Endodermal cell (in vitro differentiated cells): ENCODE results near the gene LEF1. TPM values are rescaled to one million over a fixed set of nuclear protein-coding genes. Genes with fewer than 3 reads are reported as not detected.

ENCODE experiments used
- DNase-seq: peaks from one replicate; pipeline ENCODE4 v3.0.0-alpha.2; 2017
- H3K27ac ChIP-seq: 2 replicates; pipeline ENCODE4 v1.5.1; 2013; ENCODE audit warnings: mild to moderate bottlenecking, low read depth, low read length, moderate library complexity
- H3K27me3 ChIP-seq: 2 replicates; pipeline ENCODE4 v1.6.1; 2013; ENCODE audit warnings: mild to moderate bottlenecking, low read length, moderate library complexity; ENCODE audit not compliant: insufficient read depth, control insufficient read depth, poor library complexity, severe bottlenecking
- H3K36me3 ChIP-seq: 2 replicates; pipeline ENCODE4 v1.7.0; 2013; ENCODE audit warnings: mild to moderate bottlenecking, low read length, moderate library complexity; ENCODE audit not compliant: control insufficient read depth, insufficient read depth
- H3K4me1 ChIP-seq: one replicate; pipeline ENCODE4 v1.7.0; 2013; ENCODE audit warnings: low read length; ENCODE audit not compliant: control insufficient read depth, insufficient read depth
- H3K4me3 ChIP-seq: 2 replicates; pipeline ENCODE4 v1.5.1; 2013; ENCODE audit warnings: mild to moderate bottlenecking, low read length, moderate library complexity
- H3K9ac ChIP-seq: 2 replicates; pipeline ENCODE4 v1.6.1; 2013; ENCODE audit warnings: mild to moderate bottlenecking, low read length, moderate library complexity; ENCODE audit not compliant: poor library complexity, severe bottlenecking; ENCODE audit errors: extremely low read depth
- H3K9me3 ChIP-seq: 2 replicates; pipeline ENCODE4 v1.6.1; 2013; ENCODE audit warnings: mild to moderate bottlenecking, low read length, moderate library complexity; ENCODE audit not compliant: control insufficient read depth
- H3K27ac Mint-ChIP-seq: 2 replicates; pipeline ENCODE4 v1.8.0; 2020; ENCODE audit warnings: mixed read lengths
- H3K27me3 Mint-ChIP-seq: 2 replicates; pipeline ENCODE4 v1.8.0; 2021; ENCODE audit warnings: mild to moderate bottlenecking, mixed read lengths; ENCODE audit not compliant: insufficient read depth
- H3K36me3 Mint-ChIP-seq: 2 replicates; pipeline ENCODE4 v1.8.0; 2020; ENCODE audit warnings: low read depth, mixed read lengths
- H3K4me1 Mint-ChIP-seq: 2 replicates; pipeline ENCODE4 v1.8.0; 2020; ENCODE audit warnings: mixed read lengths
- H3K4me3 Mint-ChIP-seq: 2 replicates; pipeline ENCODE4 v1.8.0; 2020; ENCODE audit warnings: mild to moderate bottlenecking, moderate library complexity, mixed read lengths
- H3K9me3 Mint-ChIP-seq: 2 replicates; pipeline ENCODE4 v1.8.0; 2020; ENCODE audit warnings: mild to moderate bottlenecking, mixed read lengths
- WGBS, 2 experiments: methylation state at CpG; one replicate each; pipeline versions ENCODE4 v1.1.5 to v1.1.7; 2013; ENCODE audit warnings: missing lambda C conversion rate in 2 of 2, mixed read lengths in 1 of 2; ENCODE audit not compliant: insufficient coverage in 1 of 2, insufficient read length in 1 of 2; 5-methylcytosine and 5-hydroxymethylcytosine counted together
- total RNA-seq, 2 donors: library from RNA; stranded (reverse); fragmentation: NEBNext Ultra II Directional in 1 of 2; extraction: Animal tissue kit (Norgen Biotek cat#: 25700) in 1 of 2; gene quantifications; 2 replicates in 1 of 2; 3 replicates in 1 of 2; pipeline ENCODE4 v1.2.1, GENCODE V29; 2021
- TF ChIP-seq, protein P1 (sequence below): fragments of 200-600 bp; sonication (generic); conservative IDR thresholded peaks from 2 replicates; pipeline ENCODE4 v1.5.0; 2021; ENCODE audit warnings: antibody characterized with exemption, mild to moderate bottlenecking

LEF1 gene
- total RNA-seq, 2 donors from 2014 or later: 0.95 to 1.6 TPM

- Mint-ChIP-seq H3K4me3 (no peak overlapping the region), H3K27me3 (peaks cover 40% of the 10 kb centered on the region), H3K27ac (no peak overlapping the region), H3K36me3 (no peaks in the 10 kb centered on the region), H3K4me1 (peaks cover 38% of the 10 kb centered on the region), H3K9me3 (no peaks in the 10 kb centered on the region)
- H3K36me3 ChIP-seq: no peaks in the 10 kb centered on the region
- TF ChIP-seq, protein P1, sequence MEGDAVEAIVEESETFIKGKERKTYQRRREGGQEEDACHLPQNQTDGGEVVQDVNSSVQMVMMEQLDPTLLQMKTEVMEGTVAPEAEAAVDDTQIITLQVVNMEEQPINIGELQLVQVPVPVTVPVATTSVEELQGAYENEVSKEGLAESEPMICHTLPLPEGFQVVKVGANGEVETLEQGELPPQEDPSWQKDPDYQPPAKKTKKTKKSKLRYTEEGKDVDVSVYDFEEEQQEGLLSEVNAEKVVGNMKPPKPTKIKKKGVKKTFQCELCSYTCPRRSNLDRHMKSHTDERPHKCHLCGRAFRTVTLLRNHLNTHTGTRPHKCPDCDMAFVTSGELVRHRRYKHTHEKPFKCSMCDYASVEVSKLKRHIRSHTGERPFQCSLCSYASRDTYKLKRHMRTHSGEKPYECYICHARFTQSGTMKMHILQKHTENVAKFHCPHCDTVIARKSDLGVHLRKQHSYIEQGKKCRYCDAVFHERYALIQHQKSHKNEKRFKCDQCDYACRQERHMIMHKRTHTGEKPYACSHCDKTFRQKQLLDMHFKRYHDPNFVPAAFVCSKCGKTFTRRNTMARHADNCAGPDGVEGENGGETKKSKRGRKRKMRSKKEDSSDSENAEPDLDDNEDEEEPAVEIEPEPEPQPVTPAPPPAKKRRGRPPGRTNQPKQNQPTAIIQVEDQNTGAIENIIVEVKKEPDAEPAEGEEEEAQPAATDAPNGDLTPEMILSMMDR: no peak
- no peaks in the 10 kb centered on the region for H3K9me3 ChIP-seq
- no peak overlapping the region for H3K27ac ChIP-seq
- peaks cover 15% of the 10 kb centered on the region for H3K27me3 ChIP-seq
- no peak overlapping the region for H3K9ac ChIP-seq
- WGBS, 2 experiments: 90% methylated on average over 3 to 6 of the region's 6 CpGs
- DNase-seq: no peak
- no peak overlapping the region for H3K4me3 ChIP-seq
- peaks cover 4% of the 10 kb centered on the region for H3K4me1 ChIP-seq
Measured at GRCh38 chr4:108107729-108108382, 60.9 kb downstream of the LEF1 start.

- no peak overlapping the region for H3K27ac Mint-ChIP-seq
- no peaks in the 10 kb centered on the region for H3K9me3 Mint-ChIP-seq
- H3K27me3 Mint-ChIP-seq: peaks cover 38% of the 10 kb centered on the region
- WGBS, 2 experiments: 93% methylated on average over 3 to 4 of the region's 4 CpGs
- H3K9me3 ChIP-seq: no peaks in the 10 kb centered on the region
- peaks cover 15% of the 10 kb centered on the region for H3K27me3 ChIP-seq
- peaks cover 36% of the 10 kb centered on the region for H3K4me1 Mint-ChIP-seq
- no peaks in the 10 kb centered on the region for H3K36me3 ChIP-seq
- H3K4me3 ChIP-seq: no peak overlapping the region
- DNase-seq: no peak
- H3K36me3 Mint-ChIP-seq: no peaks in the 10 kb centered on the region
- TF ChIP-seq, protein P1: no peak
- no peak overlapping the region for H3K4me3 Mint-ChIP-seq
- H3K4me1 ChIP-seq: peaks cover 2% of the 10 kb centered on the region
- no peak overlapping the region for H3K9ac ChIP-seq
- no peak overlapping the region for H3K27ac ChIP-seq
Measured at GRCh38 chr4:108107101-108107500, 61.6 kb downstream of the LEF1 start.

- Histone ChIP-seq H3K27me3 (peaks cover 15% of the 10 kb centered on the region), H3K4me1 (peaks cover 2% of the 10 kb centered on the region), H3K36me3 (no peaks in the 10 kb centered on the region), H3K4me3 (no peak overlapping the region), H3K27ac (no peak overlapping the region), H3K9me3 (no peaks in the 10 kb centered on the region), H3K9ac (no peak overlapping the region)
- Mint-ChIP-seq H3K27me3 (peaks cover 33% of the 10 kb centered on the region), H3K4me1 (peaks cover 34% of the 10 kb centered on the region), H3K27ac (no peak overlapping the region), H3K4me3 (no peak overlapping the region), H3K36me3 (no peaks in the 10 kb centered on the region), H3K9me3 (no peaks in the 10 kb centered on the region)
- 95 to 97% methylated on average over 3 of the region's 3 CpGs for WGBS, 2 experiments
- DNase-seq: no peak
- TF ChIP-seq, protein P1: no peak
Measured at GRCh38 chr4:108106186-108106585, 62.5 kb downstream of the LEF1 start.
